ENCODE measurements around the gene SYMPK. TPM values are rescaled to one million over a fixed set of nuclear protein-coding genes. Genes with fewer than 3 reads are reported as not detected.
A peak's percentile ranks its signal among the peaks of the same experiment; 100 is the strongest.

Gene SYMPK
- total RNA-seq, 2 donors from 2014 or later: 16.4 to 20.6 TPM

GRCh38 chr19:45784096-45784495 lies 78.9 kb downstream of the SYMPK start:
- Histone ChIP-seq H3K27ac (peak overlapping the region; percentile 93 to 95), H3K9me3 (no peaks in the 10 kb centered on the region), H3K4me1 (peaks cover 0 to 90% of the 10 kb centered on the region in 2 donors), H3K27me3 (no peaks in the 10 kb centered on the region), H3K36me3 (peaks cover 34% of the 10 kb centered on the region), H3K4me3 (no peak overlapping the region)
- no peak for DNase-seq (ENCODE audit: low spot score)
- no peak for TF ChIP-seq CTCF (IDR thresholded peaks at IDR 0.05)

- Histone ChIP-seq H3K4me3 (peak overlapping the region; percentile 62 to 71), H3K27ac (peak overlapping the region; percentile 93 to 95), H3K9me3 (no peaks in the 10 kb centered on the region), H3K36me3 (peaks cover 37% of the 10 kb centered on the region), H3K4me1 (peaks cover 0 to 86% of the 10 kb centered on the region in 2 donors), H3K27me3 (no peaks in the 10 kb centered on the region)
- TF ChIP-seq CTCF (IDR thresholded peaks at IDR 0.05): no peak
- DNase-seq (ENCODE audit: low spot score): peak; percentile 80
These were observed 79.8 kb downstream of the SYMPK start for GRCh38 chr19:45782820-45783785.

GRCh38 chr19:45782162-45782691 lies 80.7 kb downstream of the SYMPK start, which contains the start of gene DMPK:
DMPK (minus strand) TSS chr19:45782490; CDS start chr19:45782352, 138 bp downstream.
- no peak for TF ChIP-seq CTCF (IDR thresholded peaks at IDR 0.05)
- H3K27me3 ChIP-seq: no peaks in the 10 kb centered on the region
- DNase-seq (ENCODE audit: low spot score): no peak
- H3K4me1 ChIP-seq: peaks cover 0 to 82% of the 10 kb centered on the region in 2 donors
- H3K4me3 ChIP-seq: peak within 1 kb of the TSS; percentile 62 to 71
- H3K27ac ChIP-seq: peak within 1 kb of the TSS; percentile 93 to 95
- H3K36me3 ChIP-seq: peaks cover 43% of the 10 kb centered on the region
- no peaks in the 10 kb centered on the region for H3K9me3 ChIP-seq

GRCh38 chr19:45781214-45782161 lies 81.5 kb downstream of the SYMPK start:
- Histone ChIP-seq H3K27me3 (no peaks in the 10 kb centered on the region), H3K36me3 (peaks cover 43% of the 10 kb centered on the region), H3K9me3 (no peaks in the 10 kb centered on the region), H3K4me3 (peak overlapping the region; percentile 62 to 71), H3K27ac (peak overlapping the region; percentile 93 to 95), H3K4me1 (peaks cover 0 to 80% of the 10 kb centered on the region in 2 donors)
- TF ChIP-seq CTCF (IDR thresholded peaks at IDR 0.05): no peak
- DNase-seq (ENCODE audit: low spot score): no peak

- Histone ChIP-seq H3K4me1 (peaks cover 0 to 72% of the 10 kb centered on the region in 2 donors), H3K27ac (peak overlapping the region; percentile 93 to 95), H3K4me3 (peak overlapping the region; percentile 62 to 71), H3K9me3 (no peaks in the 10 kb centered on the region), H3K36me3 (peaks cover 38% of the 10 kb centered on the region), H3K27me3 (no peaks in the 10 kb centered on the region)
- no peak for TF ChIP-seq CTCF (IDR thresholded peaks at IDR 0.05)
- DNase-seq (ENCODE audit: low spot score): no peak
These were observed 82.3 kb downstream of the SYMPK start for GRCh38 chr19:45780448-45781213.
